A549 treated with AZD9567 at 1 μM for 4 hours (cell line): ENCODE measurements around the gene PIM2. TPM values are rescaled to one million over a fixed set of nuclear protein-coding genes. Genes with fewer than 3 reads are reported as not detected.

Source experiments
- total RNA-seq: library from RNA; stranded (reverse); fragments of 200-300 nt; extraction: Qiagen RNA extraction; gene quantifications from 5 replicates; pipeline ENCODE4 v1.2.3, GENCODE V29; 2022; ENCODE audit not compliant: insufficient read depth

PIM2 gene
- 9.7 to 11.7 TPM (median 10.3 TPM) in 5 replicates for total RNA-seq

GRCh38 chrX:48918643-48919340 lies at the start of gene PIM2:
PIM2 (minus strand) TSS chrX:48919024; CDS start chrX:48918834, 190 bp downstream.

GRCh38 chrX:48957477-48957826 lies 38.6 kb upstream of the PIM2 start, which contains the start of gene OTUD5:
OTUD5 (minus strand) TSS chrX:48957607; CDS start chrX:48957570, 37 bp downstream.

DNA sequence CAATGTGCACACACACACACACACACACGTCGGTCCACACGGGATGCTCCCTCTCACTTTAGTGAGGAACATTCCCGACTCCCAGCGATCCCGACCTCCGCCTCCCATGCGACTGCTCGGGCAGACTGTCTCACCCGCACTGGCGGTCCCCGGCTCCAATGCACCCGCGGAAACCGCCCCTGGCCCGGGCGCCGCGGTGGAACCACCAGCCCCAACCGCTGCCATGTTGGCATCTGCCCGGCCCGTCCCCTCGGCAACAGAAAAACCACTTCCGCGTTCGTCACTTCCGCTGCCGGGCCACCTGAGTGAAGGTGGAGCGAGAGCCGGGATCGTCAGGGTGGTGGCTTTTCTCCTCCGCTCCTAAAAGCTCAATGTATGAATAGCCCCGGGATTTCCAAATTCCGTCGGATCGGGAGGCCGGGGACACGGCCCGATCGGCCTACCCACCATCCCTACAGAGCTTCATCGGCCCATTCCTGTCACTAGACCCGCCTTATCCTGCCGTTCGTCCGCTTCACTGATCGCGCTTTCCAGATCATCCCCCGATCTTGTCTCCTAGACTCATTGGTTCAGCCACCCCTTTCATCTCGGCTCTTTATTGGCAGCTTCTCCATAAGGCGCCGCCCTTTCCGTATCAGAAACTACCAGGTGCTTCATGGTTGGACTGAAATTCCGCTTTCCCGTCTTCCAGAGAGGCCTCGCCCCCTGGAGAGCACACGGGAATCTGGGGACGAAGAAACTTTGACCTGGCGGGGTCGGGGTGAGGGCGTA lies 7.2 kb downstream of the PIM2 start, which contains the start of gene SLC35A2:
Gene SLC35A2, minus strand, starts transcription at position 235 of the 771 bp plus-strand sequence. Its CDS starts 10 bp downstream, at position 225.

DNA sequence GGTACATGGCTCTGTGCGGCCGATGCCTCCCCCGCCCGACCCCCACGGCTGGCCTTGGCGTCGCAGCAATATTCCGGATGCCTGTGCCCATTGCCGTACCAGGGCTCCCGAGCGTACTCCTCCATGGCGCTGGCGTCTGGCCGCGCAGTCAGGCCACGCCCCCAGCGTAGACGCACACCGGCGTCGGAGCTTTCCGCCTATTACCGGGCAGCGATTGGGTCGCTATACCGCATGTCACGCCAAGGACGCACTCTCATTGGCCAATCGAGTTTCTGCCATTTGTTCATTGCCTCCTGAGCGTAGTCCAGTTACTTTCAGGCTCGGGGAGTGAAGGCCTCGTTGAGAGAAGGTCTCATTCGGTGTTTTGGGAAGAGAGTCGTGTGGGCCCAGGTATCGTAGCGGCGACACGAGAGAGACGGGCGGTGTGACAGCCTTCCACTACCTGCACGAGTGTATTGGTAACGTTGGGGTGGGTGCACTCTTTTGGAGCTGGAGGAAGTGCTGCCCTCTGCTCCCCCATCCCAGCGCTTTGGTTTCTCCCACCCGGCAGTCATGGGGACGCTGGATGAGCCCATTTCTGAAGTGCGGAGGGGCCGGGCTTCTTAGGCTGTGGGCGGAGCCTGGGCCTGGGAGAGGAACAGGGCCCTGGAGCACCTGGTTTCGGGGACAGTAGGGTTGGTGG lies 21.1 kb downstream of the PIM2 start, which contains the start of the genes PQBP1 and TIMM17B:
Gene PQBP1, plus strand, starts transcription at position 306 of the 682 bp plus-strand sequence. CDS start 580 bp downstream, outside the sequence.
Gene TIMM17B, minus strand, starts transcription at position 144 of the 682 bp plus-strand sequence. Its CDS starts 19 bp downstream, at position 125.

Other genes starting within 250 kb of the PIM2 start
- gene WAS, start 235.2 kb downstream of the PIM2 start, total RNA-seq, result 0.31 to 0.52 TPM (median 0.36 TPM) in 4 of 5 replicates, not detected in the other
- gene SUV39H1, start 222.3 kb downstream of the PIM2 start, total RNA-seq, result 17.9 to 21.6 TPM (median 20.6 TPM) in 5 replicates
- gene GLOD5, start 157.3 kb downstream of the PIM2 start, total RNA-seq, result not detected in 5 replicates
- not detected in 5 replicates for gene GATA1, start 132.4 kb downstream of the PIM2 start, total RNA-seq
- 29.7 to 32.6 TPM (median 31.5 TPM) in 5 replicates for gene HDAC6, start 117.0 kb downstream of the PIM2 start, total RNA-seq
- 0.10 TPM in 1 of 5 replicates, not detected in the others for gene ERAS, start 92.5 kb downstream of the PIM2 start, total RNA-seq
- 17.7 to 49.2 TPM (median 41.6 TPM) in 5 replicates for gene PCSK1N, start 83.4 kb downstream of the PIM2 start, total RNA-seq
- 83.7 to 111 TPM (median 99.2 TPM) in 5 replicates for gene TIMM17B, start 21.3 kb downstream of the PIM2 start, total RNA-seq
- gene PQBP1, start 21.1 kb downstream of the PIM2 start, total RNA-seq, result 96.7 to 107 TPM (median 104 TPM) in 5 replicates
- 41.9 to 70.7 TPM (median 67.0 TPM) in 5 replicates for gene SLC35A2, start 7.4 kb downstream of the PIM2 start, total RNA-seq
- 61.0 to 65.5 TPM (median 61.7 TPM) in 5 replicates for gene OTUD5, start 38.6 kb upstream of the PIM2 start, total RNA-seq
- gene KCND1, start 52.8 kb upstream of the PIM2 start, total RNA-seq, result 1.0 to 3.0 TPM (median 1.1 TPM) in 5 replicates
- gene GRIPAP1, start 83.2 kb upstream of the PIM2 start, total RNA-seq, result 18.8 to 22.2 TPM (median 21.0 TPM) in 5 replicates
- 35.5 to 46.3 TPM (median 43.2 TPM) in 5 replicates for gene TFE3, start 124.3 kb upstream of the PIM2 start, total RNA-seq
- 1.2 to 3.7 TPM (median 2.9 TPM) in 5 replicates for gene CCDC120, start 140.0 kb upstream of the PIM2 start, total RNA-seq
- 40.6 to 51.0 TPM (median 46.0 TPM) in 5 replicates for gene PRAF2, start 155.0 kb upstream of the PIM2 start, total RNA-seq
- gene WDR45, start 160.9 kb upstream of the PIM2 start, total RNA-seq, result 41.3 to 56.4 TPM (median 53.4 TPM) in 5 replicates
- 19.2 to 24.7 TPM (median 23.7 TPM) in 5 replicates for gene GPKOW, start 204.7 kb upstream of the PIM2 start, total RNA-seq
- gene MAGIX, start 243.7 kb upstream of the PIM2 start, total RNA-seq, result 2.3 to 4.7 TPM (median 3.0 TPM) in 5 replicates